Kidney (tissue), 22 donors: ENCODE measurements around the gene CDC42BPG. TPM values are rescaled to one million over a fixed set of nuclear protein-coding genes. Genes with fewer than 3 reads are reported as not detected.

ENCODE experiments used
- DNase-seq, 5 donors: peaks; one replicate each; pipeline ENCODE4 v3.0.0-alpha.2; 2013 to 2020
- FAIRE-seq: peaks from 2 replicates; lab custom pipeline; 2012; peaks lifted over from hg19 to GRCh38; lab: Jason Lieb, UNC
- H3K27ac ChIP-seq, 2 donors: one replicate each; pipeline ENCODE4 v1.7.0; 2013; ENCODE audit warnings: low read depth in 2 of 2, low read length in 2 of 2, inconsistent platforms in 1 of 2
- H3K27me3 ChIP-seq: one replicate; pipeline ENCODE4 v1.7.1; 2013; ENCODE audit warnings: low read length, inconsistent platforms; ENCODE audit not compliant: control insufficient read depth, insufficient read depth
- H3K36me3 ChIP-seq, 3 donors: one replicate each; pipeline versions ENCODE4 v1.7.0 to v1.7.1; 2013; ENCODE audit warnings: low read length in 3 of 3, control low read depth in 1 of 3, inconsistent platforms in 1 of 3; ENCODE audit not compliant: insufficient read depth in 3 of 3, control insufficient read depth in 2 of 3
- H3K4me1 ChIP-seq, 3 donors: one replicate each; pipeline versions ENCODE4 v1.7.0 to v1.7.1; 2013; ENCODE audit warnings: low read length in 3 of 3, inconsistent platforms in 1 of 3, low read depth in 1 of 3; ENCODE audit not compliant: control insufficient read depth in 2 of 3, insufficient read depth in 2 of 3
- H3K4me3 ChIP-seq, 3 donors: one replicate each; pipeline versions ENCODE4 v1.7.0 to v1.8.1; 2013; ENCODE audit warnings: low read length in 3 of 3, control low read depth in 1 of 3, inconsistent platforms in 1 of 3
- H3K9ac ChIP-seq, 3 donors: one replicate each; pipeline versions ENCODE4 v1.7.0 to v1.7.1; 2013; ENCODE audit warnings: low read length in 3 of 3, control low read depth in 1 of 3, inconsistent platforms in 1 of 3
- H3K9me3 ChIP-seq, 3 donors: one replicate each; pipeline versions ENCODE4 v1.7.0 to v1.7.1; 2013; ENCODE audit warnings: low read length in 3 of 3, control low read depth in 1 of 3, inconsistent platforms in 1 of 3; ENCODE audit not compliant: control insufficient read depth in 2 of 3, insufficient read depth in 1 of 3
- CTCF ChIP-seq: IDR thresholded peaks from 3 replicates; pipeline ENCODE4 v1.5.1; 2012; ENCODE audit warnings: mild to moderate bottlenecking, moderate library complexity, borderline replicate concordance; ENCODE audit not compliant: insufficient read depth; ENCODE audit errors: extremely low read depth
- intact Hi-C: fragments of 100-400 bp; cut with DNase I; formaldehyde crosslinking; loops from one replicate; pipeline ENCODE4 v1.11.1; 2022
- long read RNA-seq, 10 donors: library from polyadenylated mRNA in 1 of 10; unstranded in 1 of 10; transcript quantifications; one replicate each; pipeline ENCODE4 v2.0.0 and lab custom pipeline, GENCODE V29; 2021 to 2026
- polyA plus RNA-seq: library from polyadenylated mRNA; stranded (reverse); fragments of 350-450 nt; fragmentation: Illumina TruSeq; extraction: RNeasy Lipid Tissue Mini Kit (QIAGEN cat#74804); gene quantifications from one replicate; pipeline ENCODE4 v1.2.3, GENCODE V29; 2014; ENCODE audit warnings: low read depth, low replicate concordance; ENCODE audit not compliant: insufficient read depth
- total RNA-seq: library from RNA; stranded (reverse); fragmentation: NEBNext Ultra II Directional; extraction: Animal tissue kit (Norgen Biotek cat#: 25700); gene quantifications from one replicate; pipeline ENCODE4 v1.2.1, GENCODE V29; 2021
- donor health status: control.
- donor health status: control.
- donor health status: control.
- donor health status: control.
- donor health status: control.
- donor health status: DM: yes; HTN: yes; CAD: no.
- donor health status: Normal renal cell carcinoma (clear cell type).

CDC42BPG gene
- total RNA-seq (20.7 TPM), polyA plus RNA-seq (4.5 TPM)
- long read RNA-seq, donor 1, result 0 reads
- long read RNA-seq, donor 2, result 0 reads
- long read RNA-seq, donor 3, result 0 reads
- long read RNA-seq, donor 4, result 0 reads
- long read RNA-seq, donor 5, result 0 reads
- long read RNA-seq, donor 6, result 0 reads
- long read RNA-seq, donor 7, partial matches to known transcripts, result 8 of 13 reads
- long read RNA-seq, donor 7, other reads (novel, unspliced or antisense), result 5 of 13 reads
- long read RNA-seq, donor 8, result 0 reads
- long read RNA-seq, donor 9, result 0 reads
- long read RNA-seq, donor 10, result 0 reads

- H3K36me3 ChIP-seq, result peaks cover 0 to 3% (median 2%) of the 10 kb centered on the region in 3 donors
- DNase-seq (peak; percentile 83 to 93 (median 89)), FAIRE-seq (no peak)
- H3K4me3 ChIP-seq, result peak within 1 kb of the TSS; percentile 59 to 72 (median 60)
- H3K9me3 ChIP-seq, result no peaks in the 10 kb centered on the region
- H3K4me1 ChIP-seq, result peaks cover 0 to 20% (median 10%) of the 10 kb centered on the region in 3 donors
- TF ChIP-seq CTCF, result peak; percentile 45
- H3K27me3 ChIP-seq, result no peaks in the 10 kb centered on the region
- H3K27ac ChIP-seq, result peak within 1 kb of the TSS in 1 of 2 donors; percentile 67
- intact Hi-C loops, result no loop called here
- H3K9ac ChIP-seq, result peak within 1 kb of the TSS in 2 of 3 donors; percentile 36 to 51
Observed at GRCh38 chr11:64844330-64845128, at the start of gene CDC42BPG. CDC42BPG (minus strand) TSS chr11:64844653; CDS start chr11:64844569, 84 bp downstream.

- H3K27me3 ChIP-seq, result no peaks in the 10 kb centered on the region
- intact Hi-C loops, result loop anchor here (5.0 kb wide), 1 partner anchor 41 kb away; no protein-coding TSS in a partner anchor
- H3K4me3 ChIP-seq, result peak overlapping the region in 2 of 3 donors; percentile 68 to 69
- peaks cover 0 to 24% (median 3%) of the 10 kb centered on the region in 3 donors for H3K4me1 ChIP-seq
- FAIRE-seq, result no peak
- peak overlapping the region in 2 of 3 donors; percentile 48 to 58 for H3K9ac ChIP-seq
- peak in 1 of 5 donors; percentile 37 for DNase-seq
- H3K27ac ChIP-seq, result peak overlapping the region; percentile 57 to 69
- no peaks in the 10 kb centered on the region for H3K9me3 ChIP-seq
- H3K36me3 ChIP-seq, result peaks cover 0 to 9% (median 2%) of the 10 kb centered on the region in 3 donors
- no peak for TF ChIP-seq CTCF
Observed at GRCh38 chr11:64893194-64894069, 49.0 kb upstream of the CDC42BPG start.

GRCh38 chr11:64892838-64893193, 48.4 kb upstream of the CDC42BPG start:
- peaks cover 0 to 3% (median 0%) of the 10 kb centered on the region in 3 donors for H3K36me3 ChIP-seq
- H3K9me3 ChIP-seq, result no peaks in the 10 kb centered on the region
- DNase-seq (no peak), FAIRE-seq (no peak)
- no peaks in the 10 kb centered on the region for H3K27me3 ChIP-seq
- H3K27ac ChIP-seq, result peak overlapping the region; percentile 57 to 69
- peak overlapping the region in 2 of 3 donors; percentile 68 to 69 for H3K4me3 ChIP-seq
- intact Hi-C loops, result loop anchor here (5.0 kb wide), 1 partner anchor 41 kb away; no protein-coding TSS in a partner anchor
- H3K9ac ChIP-seq, result peak overlapping the region in 2 of 3 donors; percentile 48 to 58
- no peak for TF ChIP-seq CTCF
- peaks cover 0 to 28% (median 3%) of the 10 kb centered on the region in 3 donors for H3K4me1 ChIP-seq
